ENCODE measurements around the gene SC5D.

The SC5D gene

DNA sequence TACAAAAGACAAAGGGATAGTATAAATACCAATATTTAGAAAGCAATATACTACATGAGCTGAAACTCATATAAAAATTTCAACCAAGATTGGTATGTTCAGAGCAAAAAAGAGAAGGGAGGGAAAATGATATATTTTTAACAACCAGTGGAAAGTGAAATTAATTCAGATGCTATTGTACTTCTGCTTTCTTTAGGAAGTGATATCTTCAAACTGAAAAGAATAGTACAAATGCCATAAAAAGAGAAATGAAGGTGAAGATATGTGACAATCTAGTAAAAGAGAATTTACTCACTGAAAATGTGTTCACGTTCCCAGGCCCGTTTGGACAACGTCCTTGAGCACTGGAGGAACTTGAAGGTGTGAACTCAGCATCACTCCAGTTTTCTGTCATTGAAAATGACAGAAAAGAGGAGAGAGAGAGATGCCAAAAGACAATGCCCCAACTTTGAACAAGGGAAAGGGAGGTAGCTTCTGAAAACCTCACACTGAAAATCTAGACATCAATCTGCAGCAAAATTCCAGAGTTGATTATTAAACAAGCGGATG lies 47.5 kb downstream of the SC5D start:
- DNase-seq (ENCODE audit: low spot score): no peak
- TF ChIP-seq, protein P1, sequence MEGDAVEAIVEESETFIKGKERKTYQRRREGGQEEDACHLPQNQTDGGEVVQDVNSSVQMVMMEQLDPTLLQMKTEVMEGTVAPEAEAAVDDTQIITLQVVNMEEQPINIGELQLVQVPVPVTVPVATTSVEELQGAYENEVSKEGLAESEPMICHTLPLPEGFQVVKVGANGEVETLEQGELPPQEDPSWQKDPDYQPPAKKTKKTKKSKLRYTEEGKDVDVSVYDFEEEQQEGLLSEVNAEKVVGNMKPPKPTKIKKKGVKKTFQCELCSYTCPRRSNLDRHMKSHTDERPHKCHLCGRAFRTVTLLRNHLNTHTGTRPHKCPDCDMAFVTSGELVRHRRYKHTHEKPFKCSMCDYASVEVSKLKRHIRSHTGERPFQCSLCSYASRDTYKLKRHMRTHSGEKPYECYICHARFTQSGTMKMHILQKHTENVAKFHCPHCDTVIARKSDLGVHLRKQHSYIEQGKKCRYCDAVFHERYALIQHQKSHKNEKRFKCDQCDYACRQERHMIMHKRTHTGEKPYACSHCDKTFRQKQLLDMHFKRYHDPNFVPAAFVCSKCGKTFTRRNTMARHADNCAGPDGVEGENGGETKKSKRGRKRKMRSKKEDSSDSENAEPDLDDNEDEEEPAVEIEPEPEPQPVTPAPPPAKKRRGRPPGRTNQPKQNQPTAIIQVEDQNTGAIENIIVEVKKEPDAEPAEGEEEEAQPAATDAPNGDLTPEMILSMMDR (IDR thresholded peaks at IDR 0.05; ENCODE audit: extremely low read depth, insufficient read depth, missing control alignments): no peak
- in situ Hi-C loops (cut with MboI; ENCODE audit: low pct_unique_long_range_greater_than_20kb, low sequenced_read_pairs, unreplicated experiment): no loop called here

DNA sequence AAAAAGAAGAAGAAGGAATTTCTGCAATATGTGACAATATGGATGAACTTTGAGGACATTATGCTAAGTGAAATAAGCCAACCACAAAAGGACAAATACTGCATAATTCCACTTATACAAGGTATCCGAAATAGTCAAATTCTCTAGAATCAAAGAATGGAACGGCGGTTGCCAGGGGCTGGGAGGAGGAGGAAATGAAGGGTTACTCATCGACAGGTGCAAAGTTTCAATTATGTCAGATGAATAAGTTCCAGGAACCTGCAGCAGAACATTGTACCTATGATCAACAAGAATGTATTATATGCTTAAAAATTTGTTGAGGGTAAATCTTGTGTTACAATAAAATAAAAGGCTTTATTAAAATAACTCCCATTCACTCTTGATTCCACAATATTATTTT lies 49.0 kb downstream of the SC5D start:
- TF ChIP-seq, protein P1 (IDR thresholded peaks at IDR 0.05; ENCODE audit: extremely low read depth, insufficient read depth, missing control alignments): no peak
- in situ Hi-C loops (cut with MboI; ENCODE audit: low pct_unique_long_range_greater_than_20kb, low sequenced_read_pairs, unreplicated experiment): no loop called here
- no peak for DNase-seq (ENCODE audit: low spot score)

DNA sequence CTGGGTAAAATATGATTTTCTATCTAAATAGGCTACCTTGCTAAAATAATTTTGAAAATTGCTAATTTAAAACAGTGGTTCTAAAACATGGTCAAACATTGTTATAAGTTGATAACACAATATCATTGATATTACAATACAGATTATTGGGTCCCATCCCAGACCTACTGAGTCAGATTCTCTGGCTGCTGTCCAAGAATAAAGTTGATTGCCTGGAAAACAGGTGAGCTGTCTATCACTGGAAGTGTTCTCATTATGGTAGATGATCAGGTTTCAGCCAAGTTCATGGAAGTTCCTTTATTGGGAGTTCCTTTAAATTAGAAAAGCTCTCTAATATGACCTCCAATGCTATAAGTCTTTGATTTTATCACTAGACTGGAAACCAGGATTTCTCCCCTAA lies 52.3 kb downstream of the SC5D start:
- no peak for DNase-seq (ENCODE audit: low spot score)
- TF ChIP-seq, protein P1 (IDR thresholded peaks at IDR 0.05; ENCODE audit: extremely low read depth, insufficient read depth, missing control alignments): no peak
- in situ Hi-C loops (cut with MboI; ENCODE audit: low pct_unique_long_range_greater_than_20kb, low sequenced_read_pairs, unreplicated experiment): no loop called here

DNA sequence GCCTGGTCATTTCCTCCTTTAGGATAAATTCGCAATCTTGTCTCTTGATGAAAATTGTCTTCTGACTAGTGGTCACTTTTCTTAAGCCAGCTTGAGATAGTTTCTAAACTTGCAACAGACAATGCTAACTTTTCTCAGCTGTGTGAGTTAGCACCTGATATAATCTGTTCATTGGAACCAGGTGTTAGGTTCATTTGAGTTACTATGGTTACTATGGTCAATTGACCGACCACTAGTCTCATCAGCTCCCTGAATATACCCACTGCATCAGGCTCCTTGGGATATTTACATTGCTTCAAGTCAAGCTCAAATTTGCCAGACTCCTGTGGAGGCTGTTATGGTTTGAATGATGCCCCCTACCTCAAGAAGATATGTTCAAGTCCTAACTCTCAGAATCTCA lies 54.5 kb downstream of the SC5D start:
- in situ Hi-C loops (cut with MboI; ENCODE audit: low pct_unique_long_range_greater_than_20kb, low sequenced_read_pairs, unreplicated experiment): no loop called here
- TF ChIP-seq, protein P1 (IDR thresholded peaks at IDR 0.05; ENCODE audit: extremely low read depth, insufficient read depth, missing control alignments): no peak
- no peak for DNase-seq (ENCODE audit: low spot score)

DNA sequence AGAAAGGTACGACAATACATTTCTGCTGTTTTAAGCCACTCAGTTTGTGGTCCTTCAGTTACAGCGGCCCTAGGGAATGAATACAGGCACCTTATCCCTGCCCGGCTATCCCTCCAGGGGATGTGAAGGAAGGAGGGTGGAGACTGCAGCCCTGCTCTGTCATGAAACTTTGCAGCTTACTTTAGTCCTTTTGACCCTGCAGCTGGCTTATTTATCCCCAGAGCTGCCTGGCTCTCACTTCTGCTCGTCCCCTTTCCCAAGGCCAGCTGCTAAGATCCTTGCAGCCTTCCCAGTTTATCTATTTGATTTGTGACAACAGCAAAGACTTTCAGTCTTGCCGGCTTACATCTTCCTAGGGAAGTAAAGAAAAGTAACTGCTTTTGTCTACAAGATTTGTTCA lies 55.2 kb downstream of the SC5D start:
- in situ Hi-C loops (cut with MboI; ENCODE audit: low pct_unique_long_range_greater_than_20kb, low sequenced_read_pairs, unreplicated experiment): no loop called here
- no peak for DNase-seq (ENCODE audit: low spot score)

DNA sequence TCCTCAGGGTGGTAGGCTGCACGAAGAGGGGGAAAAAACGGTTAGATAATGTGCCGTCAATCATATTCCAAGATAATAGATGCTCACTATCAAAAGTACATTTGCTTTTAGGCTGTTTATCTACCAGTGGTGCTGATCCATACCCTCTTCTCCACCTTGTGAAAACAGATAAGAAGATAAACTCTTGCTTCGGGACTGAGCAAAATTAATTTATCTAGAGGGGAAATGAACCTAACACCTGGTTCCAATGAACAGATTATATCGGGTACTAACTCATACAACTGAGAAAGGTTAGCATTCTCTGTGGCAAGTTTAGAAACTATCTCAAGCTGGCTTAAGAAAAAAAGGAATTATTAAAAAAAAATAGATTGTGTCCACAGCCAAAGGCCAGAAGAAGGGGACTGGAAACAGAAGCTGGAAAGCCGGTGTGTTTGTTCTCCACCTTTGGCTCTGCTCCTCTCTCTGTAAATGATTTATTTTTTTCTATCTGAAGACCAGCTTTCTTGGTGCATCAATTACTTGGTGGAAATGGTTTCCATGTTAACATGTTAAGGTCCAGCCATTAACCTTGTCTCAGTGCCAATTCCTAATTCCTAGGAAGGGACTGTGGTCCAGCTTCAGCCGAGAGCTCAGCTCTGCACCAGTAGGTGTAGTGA lies 55.8 kb downstream of the SC5D start:
- in situ Hi-C loops (cut with MboI; ENCODE audit: low pct_unique_long_range_greater_than_20kb, low sequenced_read_pairs, unreplicated experiment): no loop called here
- DNase-seq (ENCODE audit: low spot score): no peak
- TF ChIP-seq, protein P1 (IDR thresholded peaks at IDR 0.05; ENCODE audit: extremely low read depth, insufficient read depth, missing control alignments): no peak

More for the DNA sequence above, 55.2 kb downstream of the SC5D start:
- TF ChIP-seq, protein P1 (IDR thresholded peaks at IDR 0.05; ENCODE audit: extremely low read depth, insufficient read depth, missing control alignments): no peak

All from GM13977 (cell line).